ENCODE data around the gene C10orf90. TPM values are rescaled to one million over a fixed set of nuclear protein-coding genes. Genes with fewer than 3 reads are reported as not detected.
A peak's percentile ranks its signal among the peaks of the same experiment; 100 is the strongest.

Gene C10orf90
- total and polyA plus RNA-seq, 2 experiments from 2014 or later: 0.20 TPM; not detected in 1

GRCh38 chr10:126536656-126537055 lies 133.8 kb downstream of the C10orf90 start:
- 70% methylated on average over 3 of the region's 3 CpGs for WGBS (ENCODE audit: low lambda C conversion rate, missing lambda C conversion rate)
- no peaks in the 10 kb centered on the region for H3K27me3 ChIP-seq
- DNase-seq (ENCODE audit: low spot score): no peak
- H3K9me2 ChIP-seq (replicated peaks; ENCODE audit: insufficient read depth): no peaks in the 10 kb centered on the region
- H2AFZ ChIP-seq: no peak overlapping the region
- H4K20me1 ChIP-seq (ENCODE audit: insufficient read depth, poor library complexity, severe bottlenecking): no peaks in the 10 kb centered on the region
- no peaks in the 10 kb centered on the region for H3K36me3 ChIP-seq (replicated peaks; ENCODE audit: insufficient read depth, low read depth)
- no peaks in the 10 kb centered on the region for H3K79me2 ChIP-seq
- TF ChIP-seq EZH2phosphoT487 (IDR thresholded peaks at IDR 0.05; ENCODE audit: low read depth, severe bottlenecking, unreplicated experiment) (no peak), EZH2 (IDR thresholded peaks at IDR 0.05; ENCODE audit: borderline replicate concordance) (no peak)
- TF ChIP-seq, protein P1, sequence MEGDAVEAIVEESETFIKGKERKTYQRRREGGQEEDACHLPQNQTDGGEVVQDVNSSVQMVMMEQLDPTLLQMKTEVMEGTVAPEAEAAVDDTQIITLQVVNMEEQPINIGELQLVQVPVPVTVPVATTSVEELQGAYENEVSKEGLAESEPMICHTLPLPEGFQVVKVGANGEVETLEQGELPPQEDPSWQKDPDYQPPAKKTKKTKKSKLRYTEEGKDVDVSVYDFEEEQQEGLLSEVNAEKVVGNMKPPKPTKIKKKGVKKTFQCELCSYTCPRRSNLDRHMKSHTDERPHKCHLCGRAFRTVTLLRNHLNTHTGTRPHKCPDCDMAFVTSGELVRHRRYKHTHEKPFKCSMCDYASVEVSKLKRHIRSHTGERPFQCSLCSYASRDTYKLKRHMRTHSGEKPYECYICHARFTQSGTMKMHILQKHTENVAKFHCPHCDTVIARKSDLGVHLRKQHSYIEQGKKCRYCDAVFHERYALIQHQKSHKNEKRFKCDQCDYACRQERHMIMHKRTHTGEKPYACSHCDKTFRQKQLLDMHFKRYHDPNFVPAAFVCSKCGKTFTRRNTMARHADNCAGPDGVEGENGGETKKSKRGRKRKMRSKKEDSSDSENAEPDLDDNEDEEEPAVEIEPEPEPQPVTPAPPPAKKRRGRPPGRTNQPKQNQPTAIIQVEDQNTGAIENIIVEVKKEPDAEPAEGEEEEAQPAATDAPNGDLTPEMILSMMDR (IDR thresholded peaks at IDR 0.05; ENCODE audit: poor library complexity): no peak
- no peak overlapping the region for H3K27ac ChIP-seq
- no peaks in the 10 kb centered on the region for H3K4me1 ChIP-seq (ENCODE audit: insufficient read depth)
- no peak overlapping the region for H3K4me3 ChIP-seq
- H3K9me3 ChIP-seq (ENCODE audit: low read depth): no peaks in the 10 kb centered on the region
- H3K4me2 ChIP-seq: no peak overlapping the region

DNA sequence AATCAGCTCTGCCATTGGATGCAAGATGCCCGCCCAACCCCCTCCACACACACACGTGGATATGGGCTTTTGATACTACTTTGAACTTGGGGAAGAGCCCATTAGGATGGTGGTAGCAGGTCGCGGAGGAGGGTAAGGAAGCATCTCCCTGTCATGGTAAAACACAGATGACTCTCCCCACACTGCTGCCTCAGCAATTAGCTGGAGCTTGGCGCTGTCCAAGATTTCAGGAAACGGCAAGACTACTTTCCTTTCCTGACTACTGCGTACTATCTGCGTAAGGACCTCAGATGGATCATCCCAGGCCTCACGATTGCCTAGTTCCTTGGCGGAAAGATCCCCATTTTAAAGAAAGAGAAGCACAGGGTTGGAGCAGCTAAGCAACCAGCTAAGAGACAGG lies 134.3 kb downstream of the C10orf90 start:
- no peaks in the 10 kb centered on the region for H3K27me3 ChIP-seq
- H3K4me3 ChIP-seq: no peak overlapping the region
- H3K79me2 ChIP-seq: no peaks in the 10 kb centered on the region
- no peaks in the 10 kb centered on the region for H3K9me2 ChIP-seq (replicated peaks; ENCODE audit: insufficient read depth)
- H3K27ac ChIP-seq: no peak overlapping the region
- peak; percentile 32 for DNase-seq (ENCODE audit: low spot score)
- no peaks in the 10 kb centered on the region for H3K36me3 ChIP-seq (replicated peaks; ENCODE audit: insufficient read depth, low read depth)
- TF ChIP-seq EZH2 (IDR thresholded peaks at IDR 0.05; ENCODE audit: borderline replicate concordance): no peak
- no peak for TF ChIP-seq EZH2phosphoT487 (IDR thresholded peaks at IDR 0.05; ENCODE audit: low read depth, severe bottlenecking, unreplicated experiment)
- TF ChIP-seq, protein P1 (IDR thresholded peaks at IDR 0.05; ENCODE audit: poor library complexity): no peak
- no peaks in the 10 kb centered on the region for H4K20me1 ChIP-seq (ENCODE audit: insufficient read depth, poor library complexity, severe bottlenecking)
- no peak overlapping the region for H3K4me2 ChIP-seq
- H3K9me3 ChIP-seq (ENCODE audit: low read depth): no peaks in the 10 kb centered on the region
- H3K4me1 ChIP-seq (ENCODE audit: insufficient read depth): no peaks in the 10 kb centered on the region
- H2AFZ ChIP-seq: no peak overlapping the region
- 78% methylated on average over 10 of the region's 10 CpGs for WGBS (ENCODE audit: low lambda C conversion rate, missing lambda C conversion rate)

GRCh38 chr10:126533644-126534043 lies 136.8 kb downstream of the C10orf90 start:
- no peak overlapping the region for H3K4me2 ChIP-seq
- no peaks in the 10 kb centered on the region for H3K79me2 ChIP-seq
- WGBS (ENCODE audit: low lambda C conversion rate, missing lambda C conversion rate): 95% methylated on average over 5 of the region's 5 CpGs
- no peaks in the 10 kb centered on the region for H3K9me2 ChIP-seq (replicated peaks; ENCODE audit: insufficient read depth)
- no peak overlapping the region for H2AFZ ChIP-seq
- no peaks in the 10 kb centered on the region for H3K27me3 ChIP-seq
- H3K4me1 ChIP-seq (ENCODE audit: insufficient read depth): no peaks in the 10 kb centered on the region
- no peak overlapping the region for H3K27ac ChIP-seq
- no peak overlapping the region for H3K4me3 ChIP-seq
- no peaks in the 10 kb centered on the region for H4K20me1 ChIP-seq (ENCODE audit: insufficient read depth, poor library complexity, severe bottlenecking)
- H3K36me3 ChIP-seq (replicated peaks; ENCODE audit: insufficient read depth, low read depth): no peaks in the 10 kb centered on the region
- no peaks in the 10 kb centered on the region for H3K9me3 ChIP-seq (ENCODE audit: low read depth)
- DNase-seq (ENCODE audit: low spot score): no peak
- TF ChIP-seq EZH2 (IDR thresholded peaks at IDR 0.05; ENCODE audit: borderline replicate concordance) (no peak), EZH2phosphoT487 (IDR thresholded peaks at IDR 0.05; ENCODE audit: low read depth, severe bottlenecking, unreplicated experiment) (no peak)
- TF ChIP-seq, protein P1 (IDR thresholded peaks at IDR 0.05; ENCODE audit: poor library complexity): no peak

Data from hepatocyte (in vitro differentiated cells).